PFSK-1 (cell line): Measurements from ENCODE around the gene OSBPL10.

Source experiments
- POLR2AphosphoS5 ChIP-seq: IDR thresholded peaks from 2 replicates; pipeline ENCODE4 v1.6.1; 2012; ENCODE audit warnings: low read depth, mild to moderate bottlenecking, control low read depth, low read length, moderate library complexity
- SIN3A ChIP-seq: IDR thresholded peaks from 2 replicates; pipeline ENCODE4 v1.6.1; 2012; ENCODE audit warnings: mild to moderate bottlenecking, low read length, moderate library complexity, borderline replicate concordance; ENCODE audit not compliant: insufficient read depth
- TAF1 ChIP-seq: IDR thresholded peaks from 2 replicates; pipeline ENCODE4 v1.6.1; 2012; ENCODE audit warnings: low read length, control low read depth, borderline replicate concordance; ENCODE audit not compliant: insufficient read depth
- TF ChIP-seq, protein P1 (sequence below), 2 experiments: IDR thresholded peaks; 2 replicates each; pipeline versions ENCODE4 v1.6.1 to v1.8.0; 2011 to 2012; ENCODE audit warnings: low read depth in 2 of 2, low read length in 2 of 2, control low read depth in 1 of 2, inconsistent platforms in 1 of 2, mild to moderate bottlenecking in 1 of 2, moderate library complexity in 1 of 2; ENCODE audit not compliant: insufficient read depth in 1 of 2

DNA sequence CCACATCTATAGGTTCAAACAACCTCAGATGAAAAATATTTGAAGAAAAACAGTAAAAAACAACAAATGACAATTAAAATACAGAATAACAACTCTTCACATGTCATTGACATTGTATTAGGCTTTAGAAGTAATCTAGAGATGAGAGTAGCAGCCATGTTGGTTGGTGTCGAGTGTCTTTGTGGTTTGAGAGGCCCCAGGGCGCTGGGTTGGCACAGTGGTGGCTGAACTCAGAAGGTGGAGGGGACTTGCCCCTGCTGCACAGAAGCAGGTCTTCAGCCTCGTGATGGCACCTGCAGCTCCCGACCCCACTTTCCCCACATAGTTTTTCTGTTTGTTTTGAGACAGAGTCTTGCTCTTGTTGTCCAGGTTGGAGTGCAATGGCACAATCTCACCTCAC, 187.2 kb downstream of the OSBPL10 start:
- TF ChIP-seq, protein P1, sequence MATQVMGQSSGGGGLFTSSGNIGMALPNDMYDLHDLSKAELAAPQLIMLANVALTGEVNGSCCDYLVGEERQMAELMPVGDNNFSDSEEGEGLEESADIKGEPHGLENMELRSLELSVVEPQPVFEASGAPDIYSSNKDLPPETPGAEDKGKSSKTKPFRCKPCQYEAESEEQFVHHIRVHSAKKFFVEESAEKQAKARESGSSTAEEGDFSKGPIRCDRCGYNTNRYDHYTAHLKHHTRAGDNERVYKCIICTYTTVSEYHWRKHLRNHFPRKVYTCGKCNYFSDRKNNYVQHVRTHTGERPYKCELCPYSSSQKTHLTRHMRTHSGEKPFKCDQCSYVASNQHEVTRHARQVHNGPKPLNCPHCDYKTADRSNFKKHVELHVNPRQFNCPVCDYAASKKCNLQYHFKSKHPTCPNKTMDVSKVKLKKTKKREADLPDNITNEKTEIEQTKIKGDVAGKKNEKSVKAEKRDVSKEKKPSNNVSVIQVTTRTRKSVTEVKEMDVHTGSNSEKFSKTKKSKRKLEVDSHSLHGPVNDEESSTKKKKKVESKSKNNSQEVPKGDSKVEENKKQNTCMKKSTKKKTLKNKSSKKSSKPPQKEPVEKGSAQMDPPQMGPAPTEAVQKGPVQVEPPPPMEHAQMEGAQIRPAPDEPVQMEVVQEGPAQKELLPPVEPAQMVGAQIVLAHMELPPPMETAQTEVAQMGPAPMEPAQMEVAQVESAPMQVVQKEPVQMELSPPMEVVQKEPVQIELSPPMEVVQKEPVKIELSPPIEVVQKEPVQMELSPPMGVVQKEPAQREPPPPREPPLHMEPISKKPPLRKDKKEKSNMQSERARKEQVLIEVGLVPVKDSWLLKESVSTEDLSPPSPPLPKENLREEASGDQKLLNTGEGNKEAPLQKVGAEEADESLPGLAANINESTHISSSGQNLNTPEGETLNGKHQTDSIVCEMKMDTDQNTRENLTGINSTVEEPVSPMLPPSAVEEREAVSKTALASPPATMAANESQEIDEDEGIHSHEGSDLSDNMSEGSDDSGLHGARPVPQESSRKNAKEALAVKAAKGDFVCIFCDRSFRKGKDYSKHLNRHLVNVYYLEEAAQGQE (IDR thresholded peaks at IDR 0.05; ENCODE audit: insufficient read depth in 1 of 2, low read depth in 2 of 2, low read length in 2 of 2), result no peak
- no peak for TF ChIP-seq POLR2AphosphoS5
- TF ChIP-seq TAF1, result no peak
- no peak for TF ChIP-seq SIN3A
